SK-N-SH (cell line): ENCODE results near the gene ACTR2.

Source experiments
- EZH2phosphoT487 ChIP-seq: fragments of 200-600 bp; sonication (generic); IDR thresholded peaks from 2 replicates; pipeline ENCODE4 v1.6.1; 2017; ENCODE audit warnings: low read depth, mixed run types, mild to moderate bottlenecking, antibody characterized with exemption, moderate library complexity, borderline replicate concordance
- NRF1 ChIP-seq: IDR thresholded peaks from 2 replicates; pipeline ENCODE4 v1.6.1; 2012; ENCODE audit warnings: low read depth, mild to moderate bottlenecking, low read length
- SIN3A ChIP-seq: IDR thresholded peaks from 2 replicates; pipeline ENCODE4 v1.6.1; 2012; ENCODE audit warnings: low read depth, mild to moderate bottlenecking, low read length, moderate library complexity, borderline replicate concordance
- TCF12 ChIP-seq: IDR thresholded peaks from 2 replicates; pipeline ENCODE4 v1.4.0; 2012
- TF ChIP-seq, protein P1 (sequence below): fragments of 200-600 bp; sonication (generic); IDR thresholded peaks from 2 replicates; pipeline ENCODE4 v1.6.1; 2017; ENCODE audit warnings: antibody characterized with exemption, mild to moderate bottlenecking, moderate library complexity
- TF ChIP-seq, protein P2 (sequence below): IDR thresholded peaks from 2 replicates; pipeline ENCODE4 v1.4.0; 2012; ENCODE audit warnings: low read depth
- TF ChIP-seq, protein P3 (sequence below): IDR thresholded peaks from 2 replicates; pipeline ENCODE4; 2012

DNA sequence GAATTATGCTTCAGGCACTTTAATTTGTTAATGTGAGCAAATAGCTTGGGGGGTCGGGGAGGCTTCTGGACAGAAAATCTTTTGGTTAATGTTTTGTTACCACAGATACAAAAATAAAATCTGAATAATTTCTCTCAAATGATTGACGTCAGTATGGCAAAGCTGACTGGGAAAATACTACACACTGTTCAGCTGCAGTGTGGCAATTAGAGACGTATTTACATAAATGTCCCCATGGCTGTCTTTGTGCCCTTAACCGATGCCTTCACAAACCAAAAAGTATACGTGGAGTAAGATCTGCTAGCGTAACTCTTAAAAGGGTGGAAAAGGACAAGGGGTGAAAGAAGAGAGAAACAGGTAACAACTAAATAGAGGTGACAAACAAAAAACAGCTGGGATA is 83.4 kb downstream of the ACTR2 start:
- no peak for TF ChIP-seq NRF1
- TF ChIP-seq, protein P1, sequence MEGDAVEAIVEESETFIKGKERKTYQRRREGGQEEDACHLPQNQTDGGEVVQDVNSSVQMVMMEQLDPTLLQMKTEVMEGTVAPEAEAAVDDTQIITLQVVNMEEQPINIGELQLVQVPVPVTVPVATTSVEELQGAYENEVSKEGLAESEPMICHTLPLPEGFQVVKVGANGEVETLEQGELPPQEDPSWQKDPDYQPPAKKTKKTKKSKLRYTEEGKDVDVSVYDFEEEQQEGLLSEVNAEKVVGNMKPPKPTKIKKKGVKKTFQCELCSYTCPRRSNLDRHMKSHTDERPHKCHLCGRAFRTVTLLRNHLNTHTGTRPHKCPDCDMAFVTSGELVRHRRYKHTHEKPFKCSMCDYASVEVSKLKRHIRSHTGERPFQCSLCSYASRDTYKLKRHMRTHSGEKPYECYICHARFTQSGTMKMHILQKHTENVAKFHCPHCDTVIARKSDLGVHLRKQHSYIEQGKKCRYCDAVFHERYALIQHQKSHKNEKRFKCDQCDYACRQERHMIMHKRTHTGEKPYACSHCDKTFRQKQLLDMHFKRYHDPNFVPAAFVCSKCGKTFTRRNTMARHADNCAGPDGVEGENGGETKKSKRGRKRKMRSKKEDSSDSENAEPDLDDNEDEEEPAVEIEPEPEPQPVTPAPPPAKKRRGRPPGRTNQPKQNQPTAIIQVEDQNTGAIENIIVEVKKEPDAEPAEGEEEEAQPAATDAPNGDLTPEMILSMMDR = no peak
- TF ChIP-seq SIN3A = no peak
- TF ChIP-seq, protein P2, sequence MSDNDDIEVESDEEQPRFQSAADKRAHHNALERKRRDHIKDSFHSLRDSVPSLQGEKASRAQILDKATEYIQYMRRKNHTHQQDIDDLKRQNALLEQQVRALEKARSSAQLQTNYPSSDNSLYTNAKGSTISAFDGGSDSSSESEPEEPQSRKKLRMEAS = no peak
- TF ChIP-seq, protein P3, sequence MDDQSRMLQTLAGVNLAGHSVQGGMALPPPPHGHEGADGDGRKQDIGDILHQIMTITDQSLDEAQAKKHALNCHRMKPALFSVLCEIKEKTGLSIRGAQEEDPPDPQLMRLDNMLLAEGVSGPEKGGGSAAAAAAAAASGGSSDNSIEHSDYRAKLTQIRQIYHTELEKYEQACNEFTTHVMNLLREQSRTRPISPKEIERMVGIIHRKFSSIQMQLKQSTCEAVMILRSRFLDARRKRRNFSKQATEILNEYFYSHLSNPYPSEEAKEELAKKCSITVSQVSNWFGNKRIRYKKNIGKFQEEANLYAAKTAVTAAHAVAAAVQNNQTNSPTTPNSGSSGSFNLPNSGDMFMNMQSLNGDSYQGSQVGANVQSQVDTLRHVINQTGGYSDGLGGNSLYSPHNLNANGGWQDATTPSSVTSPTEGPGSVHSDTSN = no peak
- no peak for TF ChIP-seq EZH2phosphoT487
- no peak for TF ChIP-seq TCF12
